Stimulated activated CD4-positive, alpha-beta T cell treated with anti-CD3 and anti-CD28 coated beads, Interleukin-12 subunit alpha, Interleukin-12 subunit beta, amount 100 ng/mL, for 24 hours (primary cell): ENCODE data around the gene PPFIA2.

ENCODE experiments used
- DNase-seq, 2 experiments: peaks; one replicate each; pipeline ENCODE4 v3.0.0-alpha.2; 2020; ENCODE audit warnings: low read depth in 2 of 2

The PPFIA2 gene

DNA sequence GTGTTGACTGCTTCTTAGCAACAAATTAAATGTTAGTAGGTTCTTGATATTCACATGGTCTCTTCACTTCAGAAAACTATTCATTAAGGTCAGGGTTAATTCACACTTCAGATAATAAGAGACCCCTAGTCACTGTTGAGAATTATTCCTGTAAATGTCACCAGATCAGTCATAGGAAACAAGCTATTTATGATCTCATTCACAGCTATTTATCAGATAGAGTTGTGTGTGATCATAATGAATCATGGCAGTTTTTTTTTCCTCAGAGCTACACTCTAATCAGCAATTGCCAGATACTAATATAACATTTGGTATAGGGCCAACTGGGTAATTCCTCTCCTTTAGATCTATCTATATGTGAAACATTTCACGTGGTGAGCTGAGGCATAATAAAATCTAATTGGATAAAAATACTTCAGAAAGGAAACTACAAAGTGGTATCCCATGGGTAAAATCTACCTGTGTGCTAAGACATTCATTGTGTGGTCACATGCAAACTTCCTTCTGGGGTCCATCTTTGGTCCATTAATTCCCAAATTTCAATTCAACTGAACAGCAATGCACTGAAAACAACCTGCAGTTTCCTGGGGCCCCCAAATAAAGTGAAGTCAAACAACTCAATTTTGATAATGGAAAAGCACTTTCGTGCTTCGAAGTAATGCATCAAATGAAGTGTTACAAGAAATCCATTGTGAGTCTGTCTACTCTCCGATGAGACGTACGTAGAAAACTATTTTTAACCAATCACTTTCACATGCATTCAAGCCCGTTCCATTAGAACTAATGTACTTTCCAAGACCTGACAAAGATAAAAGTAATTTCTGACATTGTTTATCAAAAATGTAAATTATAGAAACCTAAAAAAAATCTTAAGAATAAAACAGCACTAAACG is 484.3 kb downstream of the PPFIA2 start:
- DNase-seq: no peak

DNA sequence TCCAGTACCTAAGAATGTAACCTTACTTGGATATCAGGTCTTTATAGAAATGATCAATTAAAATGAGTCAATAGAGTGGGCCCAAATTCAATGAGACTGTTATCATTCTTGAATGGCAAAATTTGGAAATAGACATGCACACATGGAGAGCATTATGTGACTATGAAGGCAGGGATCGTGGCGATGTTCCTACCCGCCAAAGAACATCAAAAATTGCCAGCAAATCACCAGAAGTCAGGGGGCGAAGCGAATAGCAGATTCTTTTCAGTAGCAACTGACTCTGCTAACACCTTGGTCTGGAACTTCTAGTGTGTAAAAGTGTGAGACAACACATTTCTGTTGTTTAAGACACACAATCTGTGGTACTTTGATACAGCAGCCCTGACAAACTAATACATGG is 488.8 kb downstream of the PPFIA2 start:
- DNase-seq: no peak

DNA sequence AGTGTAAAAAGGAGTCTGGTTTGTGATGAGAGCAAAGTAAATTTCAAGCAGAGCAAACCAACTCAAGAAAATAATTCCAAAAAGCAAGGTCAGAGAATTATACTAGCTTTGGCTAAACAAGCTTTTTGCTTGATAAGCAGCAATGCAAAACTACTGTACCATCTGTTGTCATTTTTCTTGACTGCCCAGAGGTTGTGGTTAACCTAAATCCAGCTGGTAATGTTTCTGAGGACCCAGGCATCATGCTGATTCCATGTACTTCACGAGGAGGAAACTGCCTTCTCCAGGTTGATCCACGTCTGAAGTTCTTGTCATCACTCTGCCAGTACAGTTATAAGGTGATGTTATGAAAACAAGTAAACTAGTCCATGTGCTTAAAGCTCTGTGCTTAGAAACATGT is 496.1 kb downstream of the PPFIA2 start:
- no peak for DNase-seq

DNA sequence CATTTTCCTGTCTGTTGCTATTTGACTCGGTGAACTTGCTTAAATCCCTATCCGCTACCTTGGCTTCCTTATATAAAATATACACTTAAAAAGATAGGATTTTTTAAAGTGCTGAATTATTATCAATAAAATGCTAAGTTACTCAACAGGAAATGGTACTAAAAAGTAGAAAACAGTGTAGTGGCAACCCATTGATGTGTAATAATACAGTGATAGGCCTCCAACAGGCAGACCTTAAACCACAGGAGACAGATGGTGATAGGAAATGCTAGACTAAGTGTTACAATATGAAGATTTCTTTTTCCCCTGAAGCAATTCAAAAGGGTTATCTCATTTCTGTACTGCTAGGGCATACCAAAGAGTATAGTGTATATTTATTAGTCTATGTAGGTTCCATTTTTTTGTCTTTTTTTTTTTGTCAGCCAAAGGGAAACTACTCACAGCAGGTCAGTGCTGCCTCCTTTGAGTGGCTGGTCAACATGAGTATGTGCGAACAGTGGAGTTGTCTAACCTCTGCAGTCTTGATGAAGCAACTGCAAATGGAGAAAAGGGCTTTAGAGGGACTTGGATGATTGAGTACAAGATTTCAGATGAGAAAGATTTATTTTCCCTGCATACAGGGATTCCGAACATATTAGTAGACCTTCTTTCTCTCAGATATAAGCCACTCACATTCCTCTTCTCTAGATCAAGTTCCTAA is 497.5 kb downstream of the PPFIA2 start:
- no peak for DNase-seq

DNA sequence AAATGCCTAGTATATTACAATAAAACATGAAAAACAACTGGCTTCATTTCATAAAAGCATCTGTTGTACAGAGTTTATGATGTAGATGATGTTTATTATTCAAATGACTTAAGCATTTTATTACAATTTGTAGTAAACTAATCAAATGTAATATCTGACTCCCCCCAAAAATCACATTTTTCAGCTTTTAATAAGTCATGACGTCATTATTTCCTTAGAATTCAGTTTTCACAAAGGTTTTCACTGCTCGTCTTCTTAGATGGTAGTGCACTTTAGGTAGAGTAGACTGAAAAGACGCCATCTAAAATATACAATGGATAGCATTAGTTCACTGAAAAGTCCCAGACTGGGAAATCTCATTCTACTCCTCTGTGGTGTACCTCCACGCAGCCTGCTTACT is 499.8 kb downstream of the PPFIA2 start:
- DNase-seq: no peak

DNA sequence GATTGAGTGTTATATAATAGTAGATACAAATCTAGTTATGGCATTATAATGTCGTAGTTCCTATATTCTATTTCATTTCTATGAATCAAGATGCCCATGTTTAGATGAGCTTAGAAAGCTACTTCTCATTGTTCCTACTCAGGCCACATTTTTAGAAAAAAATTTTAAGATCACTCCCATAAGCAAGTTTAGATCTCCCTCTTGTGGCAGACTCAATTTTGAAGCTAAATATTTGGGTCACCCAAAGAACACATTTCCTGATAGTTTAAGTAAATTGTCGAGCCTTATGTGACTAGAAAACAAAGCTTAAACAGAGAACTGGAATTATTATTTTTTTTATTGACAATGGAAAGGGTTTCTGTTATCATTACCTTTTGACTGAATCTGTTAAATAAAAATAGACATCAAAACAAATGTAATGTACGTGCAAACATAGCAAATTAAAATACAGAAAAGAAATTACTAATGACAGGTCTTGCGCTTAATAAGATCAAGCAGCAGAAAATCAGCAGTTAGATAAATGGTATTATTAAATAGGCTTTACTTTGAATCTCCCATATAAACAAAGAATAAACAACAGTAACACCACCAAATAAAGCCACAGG is 501.1 kb downstream of the PPFIA2 start:
- no peak for DNase-seq

DNA sequence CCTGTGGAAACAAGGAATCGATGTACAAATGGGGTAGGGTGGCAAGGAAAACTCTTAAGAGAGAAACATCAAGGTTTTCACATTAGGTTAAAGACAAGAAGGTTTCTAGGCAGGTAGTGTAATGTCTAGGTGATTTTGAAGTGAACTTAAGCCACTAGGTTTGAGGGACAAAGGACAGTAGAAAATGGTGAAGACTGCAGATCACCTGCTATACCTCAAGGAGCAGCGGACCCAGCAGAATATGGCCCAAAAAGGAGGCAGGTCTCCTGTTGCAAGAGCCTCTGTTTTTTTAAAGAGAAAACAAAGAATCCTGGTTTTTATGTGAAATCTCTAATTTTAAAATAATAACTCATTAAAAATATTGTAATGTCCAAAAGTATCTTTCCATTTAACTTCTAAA is 503.2 kb downstream of the PPFIA2 start:
- DNase-seq: no peak

DNA sequence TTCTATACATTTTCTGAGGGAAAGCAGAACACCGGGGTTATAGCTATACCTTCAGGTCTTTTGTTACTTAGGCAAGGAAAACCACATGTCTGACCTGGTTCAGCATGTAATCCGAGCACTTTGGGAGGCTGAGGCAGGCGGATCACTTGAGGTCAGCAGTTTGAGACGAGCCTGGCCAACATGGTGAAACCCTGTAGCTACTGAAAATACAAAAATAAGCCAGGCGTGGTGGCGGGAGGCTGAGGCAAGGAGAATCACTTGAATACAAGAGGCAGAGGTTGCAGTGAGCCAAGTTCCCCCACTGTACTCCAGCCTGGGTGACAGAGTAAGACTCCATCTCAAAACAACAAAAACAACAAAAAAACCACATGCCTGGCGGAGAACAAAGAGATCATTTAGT is 503.7 kb downstream of the PPFIA2 start:
- DNase-seq: no peak

DNA sequence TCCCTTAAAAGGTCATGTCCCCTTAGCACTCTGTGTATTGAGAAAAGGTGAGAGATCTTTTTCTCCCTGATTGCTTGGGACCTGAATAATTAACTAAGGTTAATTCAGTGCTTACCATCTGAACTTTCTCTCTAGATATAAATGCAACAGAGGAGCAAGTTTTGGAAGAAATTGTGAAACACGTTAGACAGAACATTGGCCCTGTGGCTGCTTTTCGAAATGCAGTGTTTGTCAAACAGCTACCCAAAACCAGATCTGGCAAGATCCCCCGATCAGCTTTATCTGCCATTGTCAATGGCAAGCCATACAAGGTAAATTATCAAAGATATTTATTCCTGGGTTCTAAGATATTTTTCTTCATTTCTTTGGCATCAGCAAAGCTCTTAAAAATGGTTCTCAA is 505.8 kb downstream of the PPFIA2 start:
- no peak for DNase-seq

DNA sequence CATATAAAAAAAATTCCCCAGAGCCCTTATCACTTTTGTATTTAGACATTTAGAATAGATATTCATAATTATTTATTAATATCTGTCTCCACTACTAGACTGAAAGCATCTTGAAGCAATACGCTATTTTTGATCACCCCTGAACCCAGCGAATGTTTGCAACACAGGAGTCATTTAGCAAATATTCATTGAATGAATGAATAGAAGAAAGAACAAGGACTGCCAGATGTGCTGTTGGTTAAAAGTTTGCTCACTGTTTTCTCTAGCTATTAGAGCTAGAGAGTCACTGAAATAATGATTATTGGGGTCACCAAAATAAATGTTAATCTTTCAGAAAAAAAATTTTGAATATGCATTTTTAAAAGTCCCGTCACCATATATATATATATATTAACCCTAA is 506.9 kb downstream of the PPFIA2 start:
- no peak for DNase-seq

DNA sequence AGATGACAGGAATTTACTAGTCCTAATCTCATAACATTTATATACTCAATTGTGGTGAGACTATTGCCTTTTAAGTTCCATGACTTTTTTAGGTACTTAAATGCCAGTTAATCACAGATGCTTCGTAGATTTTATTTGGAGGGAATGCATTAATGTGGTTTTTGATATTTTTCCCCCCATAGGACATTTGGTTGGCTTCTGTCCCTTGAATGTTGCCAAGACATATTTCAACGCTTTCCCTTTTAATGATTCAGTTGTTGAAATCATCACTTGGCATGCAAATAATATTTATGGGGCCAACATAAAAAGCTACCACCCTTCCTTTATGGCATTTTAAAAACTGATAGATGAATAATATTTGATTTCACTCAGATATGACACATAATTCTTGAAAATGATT is 509.2 kb downstream of the PPFIA2 start:
- no peak for DNase-seq

DNA sequence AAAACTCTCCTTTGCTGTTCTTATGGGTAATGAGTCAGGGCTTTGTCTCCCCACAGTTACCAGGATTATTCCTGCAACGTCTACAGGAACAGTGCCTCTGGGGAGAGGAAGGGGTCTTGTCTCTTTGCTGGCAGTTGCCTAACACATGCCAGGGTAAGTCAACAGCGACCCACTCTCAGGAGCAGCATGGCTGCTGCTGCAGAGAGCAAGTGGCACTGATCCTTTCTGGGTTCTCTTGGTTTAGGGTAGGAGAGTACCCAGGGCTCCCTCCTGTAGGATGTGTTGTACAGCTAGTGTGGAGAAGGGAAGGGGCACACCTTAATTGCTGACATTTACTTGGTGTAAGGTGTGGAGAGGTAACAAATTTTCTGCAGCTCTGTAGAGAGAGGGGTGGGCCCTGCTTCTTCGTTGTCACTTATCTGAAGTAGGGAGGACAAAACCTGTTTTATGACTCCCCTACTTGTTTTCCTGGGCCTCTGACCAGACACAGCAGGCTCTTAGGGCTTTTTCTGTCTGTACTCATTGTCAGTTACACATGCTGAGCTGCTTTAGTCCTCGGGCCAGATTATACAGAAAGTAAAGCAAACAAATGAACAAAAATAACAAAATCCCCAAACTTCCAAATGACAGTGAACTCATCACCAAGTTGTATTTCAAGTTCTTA is 513.1 kb downstream of the PPFIA2 start:
- DNase-seq: no peak

DNA sequence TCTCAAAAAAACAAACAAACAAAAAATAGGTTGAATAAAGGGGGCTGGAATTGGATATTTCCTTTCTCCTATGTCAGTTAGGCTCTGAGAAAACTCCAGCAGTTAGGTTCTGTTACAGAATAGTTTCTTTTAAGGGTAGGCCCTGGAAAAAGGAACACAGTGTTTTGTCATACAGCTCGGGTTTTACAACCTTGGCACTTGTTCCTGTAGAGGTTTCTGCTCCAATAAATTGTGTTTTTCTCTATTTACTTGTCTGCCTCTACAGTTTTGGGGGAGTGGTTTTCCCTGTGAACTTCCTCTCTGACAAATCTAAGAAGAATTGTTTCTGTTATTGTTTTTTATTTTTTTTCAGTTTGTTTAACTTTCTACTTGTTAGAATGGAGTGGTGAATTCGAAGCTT is 513.7 kb downstream of the PPFIA2 start:
- DNase-seq: no peak

DNA sequence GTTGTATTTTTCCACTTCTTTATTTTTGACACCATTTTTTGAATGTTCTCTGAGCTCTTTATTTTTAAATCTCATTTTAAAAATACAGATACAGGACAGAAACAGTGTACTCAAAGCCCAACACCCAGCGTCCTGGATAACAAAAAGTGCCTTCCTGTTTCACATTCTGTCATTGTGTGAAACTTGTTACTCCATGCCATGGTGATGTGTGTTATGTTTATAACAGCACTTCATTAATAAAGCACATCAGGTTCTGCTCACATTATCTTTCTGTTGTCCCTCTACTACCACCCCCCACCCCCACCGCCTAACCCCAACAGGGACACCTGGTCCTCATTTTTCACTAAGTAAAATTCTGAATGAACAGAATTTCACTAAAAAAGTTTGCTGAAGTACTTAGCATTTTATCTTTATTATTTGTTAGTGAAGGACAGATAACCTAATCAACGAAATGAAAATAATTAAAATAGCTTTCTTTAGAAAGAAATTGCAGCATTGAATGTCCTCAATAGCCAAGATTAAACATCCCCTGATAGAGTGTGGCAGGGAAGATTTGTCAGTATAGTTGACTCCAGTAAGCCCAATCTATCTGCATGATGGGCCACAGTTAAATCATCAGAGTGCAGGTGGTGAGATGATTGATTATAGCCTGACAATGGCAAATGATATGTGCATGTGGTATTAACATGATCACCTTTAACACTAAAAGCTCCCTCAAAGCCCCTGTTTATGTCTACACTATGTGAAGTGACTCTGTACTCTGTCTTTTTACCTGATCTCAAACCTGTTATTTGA is 527.4 kb downstream of the PPFIA2 start:
- DNase-seq: no peak

DNA sequence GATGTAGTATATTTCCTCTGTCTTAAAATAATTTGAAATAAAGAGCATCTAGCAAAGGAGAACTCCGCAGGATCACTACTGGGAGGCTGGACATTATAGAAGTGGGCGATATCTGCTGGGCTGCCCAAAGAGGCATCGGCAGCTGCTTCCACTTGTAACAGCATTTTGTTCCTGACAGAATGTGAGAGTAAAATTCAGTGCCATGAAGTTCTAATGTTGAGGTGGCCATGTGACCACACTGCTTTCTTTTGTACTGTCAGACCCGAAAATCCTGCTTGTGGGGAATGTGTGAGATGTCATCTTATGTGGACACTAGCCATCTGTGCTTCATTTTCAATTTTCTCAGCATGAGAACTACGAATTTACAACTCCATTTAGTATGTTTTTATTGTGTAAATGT is 529.4 kb downstream of the PPFIA2 start:
- DNase-seq: no peak

DNA sequence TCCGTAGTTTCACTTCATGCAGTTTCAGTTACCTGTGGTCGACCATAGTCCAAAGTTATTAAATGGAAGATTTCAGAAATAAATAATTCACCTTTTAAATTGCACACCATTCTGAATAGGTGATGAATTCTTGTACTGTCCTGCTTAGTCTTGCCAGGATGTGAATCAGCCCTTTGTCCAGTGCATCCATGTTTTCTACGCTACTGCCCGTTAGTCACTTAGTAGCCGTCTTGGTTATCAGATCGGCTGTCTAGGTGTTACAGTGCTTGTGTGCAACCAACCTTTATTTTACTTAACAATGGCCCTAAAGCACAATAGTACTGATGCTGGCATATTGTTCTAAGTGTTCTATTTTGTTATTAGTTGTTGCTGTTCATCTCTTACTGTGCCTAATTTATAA is 534.5 kb downstream of the PPFIA2 start:
- no peak for DNase-seq

DNA sequence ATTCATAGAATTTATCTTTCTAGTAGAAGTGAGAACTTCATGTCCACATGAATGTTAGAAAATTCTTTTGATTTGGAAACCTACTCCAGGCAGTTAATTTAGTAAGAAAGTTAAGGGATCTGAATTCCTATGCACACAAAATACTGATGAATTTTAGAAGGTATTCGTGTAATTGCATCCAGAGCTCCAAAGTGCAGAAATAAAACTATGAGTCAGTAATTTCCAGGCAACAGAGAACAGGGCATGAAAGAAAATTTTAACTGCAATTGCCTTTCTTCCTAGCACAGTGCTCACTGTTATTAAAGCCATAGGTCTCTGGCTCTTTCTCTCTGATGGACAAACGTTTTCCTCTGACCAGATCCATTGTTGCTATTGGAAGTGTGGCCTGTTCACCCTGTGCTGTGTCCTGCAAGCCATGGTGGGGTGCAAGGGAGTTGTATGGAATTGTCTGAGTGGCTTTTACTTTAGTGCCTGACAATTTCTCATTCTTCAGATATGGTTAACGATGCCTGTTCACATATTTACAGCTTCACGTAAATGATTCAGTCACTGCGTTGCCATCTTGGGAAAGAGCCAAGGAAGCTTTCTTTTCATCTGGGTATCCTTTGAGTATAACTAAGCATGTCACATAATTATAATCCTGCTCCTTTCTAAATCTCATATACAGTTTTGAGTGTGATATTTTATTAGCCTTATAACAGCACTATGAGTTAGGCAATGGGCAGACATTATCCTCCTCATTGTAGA is 536.1 kb downstream of the PPFIA2 start:
- DNase-seq: no peak

DNA sequence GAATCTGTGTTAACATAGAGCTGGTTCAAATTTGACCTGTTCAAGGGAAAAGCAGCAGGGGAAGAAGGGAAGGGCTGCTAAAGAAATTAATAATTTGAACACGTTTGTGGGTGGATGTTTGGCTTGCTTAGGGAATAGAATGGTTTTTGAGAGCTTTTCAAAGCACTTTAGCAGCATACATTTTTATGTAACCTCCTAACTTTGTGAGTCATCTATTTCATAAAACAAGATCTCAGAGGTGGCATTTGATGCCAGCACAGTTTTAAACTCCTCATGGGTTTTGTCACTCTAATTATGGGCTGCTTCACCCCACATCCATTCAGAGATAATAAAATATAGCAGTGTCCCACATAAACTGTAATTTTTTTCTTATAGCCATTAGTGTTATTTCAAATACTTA is 537.5 kb downstream of the PPFIA2 start:
- DNase-seq: no peak

DNA sequence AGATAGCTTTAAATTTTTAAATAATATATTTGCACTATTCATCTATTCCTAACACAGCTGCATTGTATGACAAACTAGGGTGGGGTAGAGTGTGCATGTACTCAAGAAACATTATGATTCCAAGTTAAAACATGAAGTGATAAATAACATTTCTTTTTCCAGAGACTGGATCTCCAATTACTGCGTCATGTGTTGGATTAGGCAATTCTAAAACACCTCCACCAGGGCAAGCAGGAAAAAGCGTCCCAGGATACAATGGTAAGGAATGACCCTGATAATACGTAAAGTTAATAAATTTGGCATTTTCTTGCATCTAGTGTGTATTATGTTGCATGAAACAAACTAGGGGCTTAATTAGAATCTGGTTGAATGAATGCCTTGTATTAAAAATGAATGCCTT is 542.4 kb downstream of the PPFIA2 start:
- DNase-seq: no peak

DNA sequence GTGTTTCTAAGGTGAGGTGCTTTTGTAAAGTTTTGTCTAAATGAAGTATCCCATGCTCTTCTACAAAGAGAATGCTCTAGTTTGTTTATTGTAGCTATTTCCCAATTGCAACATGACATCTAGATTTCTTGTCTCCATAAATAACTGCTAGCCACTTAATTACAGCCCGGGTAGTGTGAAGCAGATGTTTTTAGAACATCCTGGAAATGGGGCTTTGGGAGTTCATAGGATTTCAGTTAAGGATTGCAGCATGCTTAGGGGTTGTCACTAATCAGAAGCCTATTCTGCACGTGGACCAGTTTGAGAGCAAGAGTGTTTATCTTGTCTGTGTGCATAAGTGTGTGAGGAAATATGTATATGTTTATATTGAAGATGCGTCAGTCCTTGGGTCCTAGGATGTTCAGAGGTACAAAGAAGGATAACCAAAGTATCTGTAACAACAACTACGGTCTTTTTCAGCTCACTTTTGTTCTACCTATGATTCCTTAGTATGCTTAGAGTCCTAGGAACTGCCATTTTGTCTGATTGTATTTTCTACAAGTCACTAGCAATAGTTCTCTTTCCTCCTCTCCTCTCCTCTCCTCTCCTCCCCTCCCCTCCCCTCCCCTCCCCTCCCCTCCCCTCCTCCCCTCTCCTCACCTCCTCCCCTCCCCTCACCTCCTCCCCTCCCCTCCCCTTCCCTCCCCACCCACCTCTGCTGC is 546.0 kb downstream of the PPFIA2 start:
- DNase-seq: no peak
